SK-N-SH (cell line): ENCODE measurements around the gene MYLIP. TPM values are rescaled to one million over a fixed set of nuclear protein-coding genes. Genes with fewer than 3 reads are reported as not detected.

Experiments
- CTCF ChIA-PET: fragments of 300-600, 350-600 bp; formaldehyde crosslinking; extraction: SDS; loops from one replicate; lab custom pipeline; 2021; lab: Yijun Ruan, JAX
- POLR2A ChIA-PET: fragments of 350-600 bp; sonication (Branson Sonifier 250); formaldehyde crosslinking; extraction: SDS; loops from one replicate; lab custom pipeline; 2020; ENCODE audit warnings: antibody characterized with exemption, inconsistent platforms; lab: Yijun Ruan, JAX
- DNase-seq: peaks from one replicate; pipeline ENCODE4 v3.0.0; 2012
- H2AFZ ChIP-seq: fragments of 200-600 bp; sonication (generic); 2 replicates; pipeline ENCODE4 v1.8.1; 2016; ENCODE audit warnings: antibody characterized with exemption, mild to moderate bottlenecking, low read depth
- H3F3A ChIP-seq: fragments of 200-600 bp; sonication (generic); replicated peaks from 2 replicates; pipeline ENCODE3; 2016; ENCODE audit warnings: antibody characterized with exemption, mild to moderate bottlenecking; ENCODE audit not compliant: insufficient read depth
- H3K27ac ChIP-seq, 2 experiments: fragments of 200-500 bp in 1 of 2; fragments of 200-600 bp in 1 of 2; sonication (Bioruptor generic) in 1 of 2; sonication (generic), shearing (Covaris generic) in 1 of 2; 2 replicates each; pipeline versions ENCODE4 v1.5.1 to v1.6.1; 2014 to 2016; ENCODE audit warnings: low read depth in 2 of 2, inconsistent platforms in 1 of 2, low read length in 1 of 2, mild to moderate bottlenecking in 1 of 2, mixed read lengths in 1 of 2
- H3K27me3 ChIP-seq: fragments of 200-600 bp; sonication (generic), shearing (Covaris generic); 2 replicates; pipeline ENCODE4 v1.6.1; 2016; ENCODE audit warnings: mixed run types; ENCODE audit not compliant: insufficient read depth
- H3K36me3 ChIP-seq, 2 experiments: fragments of 200-500 bp in 1 of 2; fragments of 200-600 bp in 1 of 2; sonication (Bioruptor generic) in 1 of 2; sonication (generic) in 1 of 2; replicated peaks in 1 of 2; 2 replicates each; pipeline versions ENCODE3 to v1.5.1; 2014 to 2016; ENCODE audit warnings: low read length in 1 of 2, mild to moderate bottlenecking in 1 of 2; ENCODE audit not compliant: insufficient read depth in 2 of 2, control insufficient read depth in 1 of 2
- H3K4me1 ChIP-seq, 2 experiments: fragments of 200-500 bp in 1 of 2; fragments of 200-600 bp in 1 of 2; sonication (Bioruptor generic) in 1 of 2; sonication (generic), shearing (Covaris generic) in 1 of 2; 2 replicates each; pipeline versions ENCODE4 v1.5.1 to v1.6.1; 2014 to 2016; ENCODE audit warnings: low read depth in 1 of 2, low read length in 1 of 2, mixed run types in 1 of 2; ENCODE audit not compliant: insufficient read depth in 2 of 2, control insufficient read depth in 1 of 2
- H3K4me2 ChIP-seq: fragments of 200-600 bp; sonication (generic), shearing (Covaris generic); 2 replicates; pipeline ENCODE4 v1.6.1; 2017; ENCODE audit warnings: mixed run types
- H3K4me3 ChIP-seq, 2 experiments: fragments of 200-500 bp in 1 of 2; fragments of 200-600 bp in 1 of 2; sonication (Bioruptor generic) in 1 of 2; sonication (generic), shearing (Covaris generic) in 1 of 2; 2 replicates each; pipeline versions ENCODE4 v1.5.1 to v1.8.1; 2014 to 2016; ENCODE audit warnings: low read depth in 2 of 2, inconsistent platforms in 1 of 2, low read length in 1 of 2, mild to moderate bottlenecking in 1 of 2, mixed read lengths in 1 of 2, moderate library complexity in 1 of 2
- H3K79me2 ChIP-seq: fragments of 200-600 bp; sonication (generic); 2 replicates; pipeline ENCODE4 v1.8.1; 2017; ENCODE audit warnings: mild to moderate bottlenecking; ENCODE audit not compliant: insufficient read depth
- H3K9ac ChIP-seq: fragments of 200-600 bp; sonication (generic); 2 replicates; pipeline ENCODE4 v1.6.1; 2017; ENCODE audit warnings: mixed run types
- H3K9me2 ChIP-seq: fragments of 200-600 bp; sonication (generic); 2 replicates; pipeline ENCODE4 v1.6.1; 2017; ENCODE audit warnings: mixed run types
- H3K9me3 ChIP-seq: fragments of 200-600 bp; sonication (generic); 2 replicates; pipeline ENCODE4 v1.6.1; 2017; ENCODE audit warnings: mixed run types, mild to moderate bottlenecking, moderate library complexity
- H4K20me1 ChIP-seq: fragments of 200-600 bp; sonication (generic); 2 replicates; pipeline ENCODE4 v1.6.1; 2017; ENCODE audit warnings: mild to moderate bottlenecking, mixed run types; ENCODE audit not compliant: insufficient read depth
- CHD2 ChIP-seq: fragments of 150-350 bp; IDR thresholded peaks from 2 replicates; pipeline ENCODE4 v1.6.1; 2018; ENCODE audit warnings: low read length; ENCODE audit not compliant: partially characterized antibody
- EP300 ChIP-seq, 2 experiments: IDR thresholded peaks; 2 replicates each; pipeline versions ENCODE4 v1.4.0 to v1.6.1; 2012; ENCODE audit warnings: borderline replicate concordance in 1 of 2, low read depth in 1 of 2, low read length in 1 of 2
- EZH2phosphoT487 ChIP-seq: fragments of 200-600 bp; sonication (generic); IDR thresholded peaks from 2 replicates; pipeline ENCODE4 v1.6.1; 2017; ENCODE audit warnings: low read depth, mixed run types, mild to moderate bottlenecking, antibody characterized with exemption, moderate library complexity, borderline replicate concordance
- FOSL2 ChIP-seq: IDR thresholded peaks from 2 replicates; pipeline ENCODE4 v1.4.0; 2012; ENCODE audit warnings: low read depth, mild to moderate bottlenecking, moderate library complexity, borderline replicate concordance
- FOXJ3 ChIP-seq: sonication (generic); formaldehyde crosslinking; IDR thresholded peaks from 2 replicates; pipeline ENCODE4 v1.5.1; 2020; ENCODE audit warnings: mild to moderate bottlenecking, missing genetic modification reagents
- GATA2 ChIP-seq: sonication (generic); formaldehyde crosslinking; IDR thresholded peaks from 2 replicates; pipeline ENCODE4 v1.5.0; 2020; ENCODE audit warnings: mild to moderate bottlenecking, missing genetic modification reagents
- JUND ChIP-seq: IDR thresholded peaks from 2 replicates; pipeline ENCODE4 v1.4.0; 2012
- MEF2A ChIP-seq: IDR thresholded peaks from 2 replicates; pipeline ENCODE4 v1.4.0; 2012; ENCODE audit warnings: low read depth, borderline replicate concordance
- MXI1 ChIP-seq: IDR thresholded peaks from 2 replicates; pipeline ENCODE4 v1.6.1; 2012; ENCODE audit warnings: mild to moderate bottlenecking, low read depth, low read length, improper control_type of control experiment
- NFIC ChIP-seq: IDR thresholded peaks from 2 replicates; pipeline ENCODE4 v1.4.0; 2012; ENCODE audit warnings: borderline replicate concordance
- NRF1 ChIP-seq: IDR thresholded peaks from 2 replicates; pipeline ENCODE4 v1.6.1; 2012; ENCODE audit warnings: low read depth, mild to moderate bottlenecking, low read length
- POLR2AphosphoS5 ChIP-seq: IDR thresholded peaks from 2 replicates; pipeline ENCODE4 v1.6.1; 2012; ENCODE audit warnings: low read depth, low read length
- RAD21 ChIP-seq: IDR thresholded peaks from 2 replicates; pipeline ENCODE4 v1.6.1; 2012; ENCODE audit warnings: mild to moderate bottlenecking, low read length
- RCOR1 ChIP-seq: fragments of 150-350 bp; IDR thresholded peaks from 2 replicates; pipeline ENCODE4 v1.6.1; 2017; ENCODE audit warnings: antibody characterized with exemption, low read length
- RFX5 ChIP-seq: IDR thresholded peaks from 2 replicates; pipeline ENCODE4 v1.6.1; 2012; ENCODE audit warnings: mild to moderate bottlenecking, improper control_type of control experiment, low read length
- RXRA ChIP-seq: IDR thresholded peaks from 2 replicates; pipeline ENCODE4 v1.4.0; 2012; ENCODE audit warnings: low read depth, mild to moderate bottlenecking, borderline replicate concordance
- SIN3A ChIP-seq: IDR thresholded peaks from 2 replicates; pipeline ENCODE4 v1.6.1; 2012; ENCODE audit warnings: low read depth, mild to moderate bottlenecking, low read length, moderate library complexity, borderline replicate concordance
- SMC3 ChIP-seq: IDR thresholded peaks from 2 replicates; pipeline ENCODE4 v1.6.1; 2012; ENCODE audit warnings: low read depth, low read length, improper control_type of control experiment
- TCF12 ChIP-seq: IDR thresholded peaks from 2 replicates; pipeline ENCODE4 v1.4.0; 2012
- YY1 ChIP-seq: IDR thresholded peaks from 2 replicates; pipeline ENCODE4 v1.4.0; 2012; ENCODE audit warnings: low read depth, mild to moderate bottlenecking
- WGBS: methylation state at CpG from one replicate; pipeline ENCODE4 v1.1.6; 2017; ENCODE audit warnings: low lambda C conversion rate; 5-methylcytosine and 5-hydroxymethylcytosine counted together
- polyA plus RNA-seq, 3 experiments: library from polyadenylated mRNA; depleted of rRNA; stranded (reverse); fragments of >200 nt; gene quantifications; 2 replicates each; pipeline ENCODE4 v1.2.3, GENCODE V29; 2012
- TF ChIP-seq, protein P1 (sequence below): fragments of 150-350 bp; IDR thresholded peaks from 2 replicates; pipeline ENCODE4 v1.6.1; 2017; ENCODE audit warnings: antibody characterized with exemption, low read length, low read depth, borderline replicate concordance
- TF ChIP-seq, protein P2 (sequence below): IDR thresholded peaks from 2 replicates; pipeline ENCODE4 v1.4.0; 2012; ENCODE audit warnings: low read depth, borderline replicate concordance
- TF ChIP-seq, protein P3 (sequence below): IDR thresholded peaks from 2 replicates; pipeline ENCODE4 v1.4.0; 2012; ENCODE audit warnings: low read depth

Gene MYLIP
- polyA plus RNA-seq, 1 of the 3 experiments (the other 2 are of a cell fraction), result 3.1 TPM

DNA sequence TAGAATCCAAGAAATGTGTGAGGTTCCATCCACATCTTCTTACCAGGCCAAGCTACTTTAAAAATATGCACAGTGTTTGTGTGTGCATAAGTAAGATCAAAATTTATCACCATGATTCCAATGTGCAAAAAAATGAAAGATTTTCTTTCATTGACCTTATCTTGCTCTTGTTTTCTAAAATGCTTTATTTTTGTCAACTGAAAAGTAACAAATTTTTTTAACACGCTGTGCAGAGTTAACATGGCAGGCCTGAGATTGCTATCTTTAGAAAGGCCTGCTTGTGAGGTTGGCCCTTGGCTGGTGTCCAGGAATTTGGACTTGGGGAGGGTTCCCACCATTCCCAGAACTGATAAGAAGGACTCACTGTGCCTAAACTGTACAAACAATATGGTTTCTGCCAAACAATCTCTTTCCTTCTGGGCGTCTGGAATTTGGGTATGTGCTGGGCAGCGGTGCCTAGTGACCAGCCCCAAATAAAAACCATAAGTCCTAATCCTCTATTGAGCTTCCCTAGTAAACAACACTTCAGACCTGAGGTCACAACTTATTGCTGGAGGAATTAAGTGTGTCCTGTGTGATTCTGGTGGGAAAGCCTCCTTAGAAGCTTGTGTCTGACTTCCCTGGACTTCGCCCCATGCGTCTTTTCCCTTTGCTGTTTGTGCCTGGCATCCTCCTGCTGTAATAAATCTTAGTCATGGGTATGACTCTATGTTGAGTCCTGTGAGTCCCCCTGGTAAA lies 19.8 kb upstream of the MYLIP start:
- peak; percentile 42 for DNase-seq
- no peaks in the 10 kb centered on the region for H3K36me3 ChIP-seq
- TF ChIP-seq EP300 (IDR thresholded peaks at IDR 0.05; ENCODE audit: borderline replicate concordance in 1 of 2, low read depth in 1 of 2, low read length in 1 of 2) (peak in 1 of 2 experiments; percentile 70; a peak in 2 of 4 replicates), RAD21 (peak; percentile 18; the same call in 1 of the 2 replicates), JUND (no peak), FOXJ3 (0 out of 2 replicates have a peak, but pooled peaks have one; percentile 12), SMC3 (no peak), NFIC (peak; percentile 35; the same call in 1 of the 2 replicates), MXI1 (peak; percentile 42; the same call in 1 of the 2 replicates), TCF12 (peak; percentile 9; the same call in 1 of the 2 replicates), GATA2 (CRISPR knock-in tag) (peak; percentile 90), RCOR1 (peak; percentile 50), CHD2 (peak; percentile 35)
- TF ChIP-seq, protein P1, sequence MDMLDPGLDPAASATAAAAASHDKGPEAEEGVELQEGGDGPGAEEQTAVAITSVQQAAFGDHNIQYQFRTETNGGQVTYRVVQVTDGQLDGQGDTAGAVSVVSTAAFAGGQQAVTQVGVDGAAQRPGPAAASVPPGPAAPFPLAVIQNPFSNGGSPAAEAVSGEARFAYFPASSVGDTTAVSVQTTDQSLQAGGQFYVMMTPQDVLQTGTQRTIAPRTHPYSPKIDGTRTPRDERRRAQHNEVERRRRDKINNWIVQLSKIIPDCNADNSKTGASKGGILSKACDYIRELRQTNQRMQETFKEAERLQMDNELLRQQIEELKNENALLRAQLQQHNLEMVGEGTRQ, result no peak
- H3K9me2 ChIP-seq, result no peaks in the 10 kb centered on the region
- no peak overlapping the region for H3K9ac ChIP-seq
- peaks cover 0 to 17% of the 10 kb centered on the region in 2 experiments; a peak in 2 of 4 replicates for H3K4me1 ChIP-seq
- ChIA-PET POLR2A (interaction anchor here (0.6 kb wide), 1 partner anchor 414 kb away, joined by 3 read pairs; no protein-coding TSS in a partner anchor), CTCF (interaction anchor here (0.5 to 3.1 kb wide), 5 partner anchors 10 to 74 kb away, joined by 3 to 11 read pairs (median 3); partner anchors contain the start of gene MYLIP)
- no peak overlapping the region for H3K4me2 ChIP-seq
- peak overlapping the region in 1 of 2 experiments; percentile 61; a peak in 2 of 4 replicates for H3K27ac ChIP-seq
- no peaks in the 10 kb centered on the region for H3K9me3 ChIP-seq
- 66% methylated on average over 5 of the region's 5 CpGs for WGBS
- no peaks in the 10 kb centered on the region for H3F3A ChIP-seq
- H3K27me3 ChIP-seq, result no peaks in the 10 kb centered on the region
- H4K20me1 ChIP-seq, result no peaks in the 10 kb centered on the region
- no peaks in the 10 kb centered on the region for H3K79me2 ChIP-seq
- no peak overlapping the region for H2AFZ ChIP-seq
- no peak overlapping the region for H3K4me3 ChIP-seq

DNA sequence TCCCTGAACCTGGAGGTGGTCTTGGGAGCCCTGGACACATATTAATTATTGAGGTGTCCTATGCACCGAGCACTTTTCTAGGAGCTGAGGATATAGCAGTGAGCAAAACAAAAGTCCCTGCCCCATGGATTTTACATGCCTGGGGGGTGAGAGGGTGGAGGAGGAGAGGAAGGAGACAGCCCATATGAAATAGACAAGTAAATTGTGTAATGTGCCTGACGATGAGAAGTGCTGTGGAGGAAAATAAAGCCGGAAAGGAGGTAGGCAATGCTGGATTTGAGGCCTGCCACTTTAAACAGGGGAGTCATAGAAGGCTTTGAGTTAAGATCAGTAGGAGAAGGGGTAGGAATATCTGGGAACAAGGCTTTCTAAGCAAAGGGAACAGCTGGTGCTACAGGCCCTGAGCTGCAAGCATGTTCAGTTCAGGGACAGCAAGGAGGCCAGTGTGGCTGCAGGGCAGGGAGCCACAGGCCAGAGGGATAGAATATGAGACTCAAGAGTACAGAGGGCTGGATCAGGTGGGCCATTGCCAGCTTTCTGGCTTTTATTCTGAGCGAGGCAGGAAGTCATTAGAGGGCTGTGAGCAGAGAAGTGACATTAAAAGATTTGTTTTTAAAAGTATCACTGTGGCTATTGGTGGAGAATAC lies 19.1 kb upstream of the MYLIP start:
- Histone ChIP-seq H3K4me2 (no peak overlapping the region), H3K9me3 (no peaks in the 10 kb centered on the region), H3K9ac (no peak overlapping the region), H3K9me2 (no peaks in the 10 kb centered on the region), H4K20me1 (no peaks in the 10 kb centered on the region), H3K79me2 (no peaks in the 10 kb centered on the region), H3K4me3 (no peak overlapping the region), H3K27ac (peak overlapping the region in 1 of 2 experiments; percentile 61; a peak in 2 of 4 replicates), H2AFZ (no peak overlapping the region), H3K36me3 (no peaks in the 10 kb centered on the region), H3K4me1 (peaks cover 0 to 17% of the 10 kb centered on the region in 2 experiments; a peak in 2 of 4 replicates), H3F3A (no peaks in the 10 kb centered on the region), H3K27me3 (no peaks in the 10 kb centered on the region)
- POLR2A ChIA-PET, result no interaction called here
- WGBS, result 51% methylated on average over 4 of the region's 4 CpGs
- TF ChIP-seq SMC3 (no peak), CHD2 (no peak), RAD21 (no peak), POLR2AphosphoS5 (no peak), NFIC (no peak), SIN3A (no peak), RXRA (no peak), NRF1 (no peak), MEF2A (no peak), EZH2phosphoT487 (no peak), RFX5 (no peak), YY1 (no peak), TCF12 (no peak), FOSL2 (no peak)
- TF ChIP-seq, protein P1, result no peak
- TF ChIP-seq, protein P2, sequence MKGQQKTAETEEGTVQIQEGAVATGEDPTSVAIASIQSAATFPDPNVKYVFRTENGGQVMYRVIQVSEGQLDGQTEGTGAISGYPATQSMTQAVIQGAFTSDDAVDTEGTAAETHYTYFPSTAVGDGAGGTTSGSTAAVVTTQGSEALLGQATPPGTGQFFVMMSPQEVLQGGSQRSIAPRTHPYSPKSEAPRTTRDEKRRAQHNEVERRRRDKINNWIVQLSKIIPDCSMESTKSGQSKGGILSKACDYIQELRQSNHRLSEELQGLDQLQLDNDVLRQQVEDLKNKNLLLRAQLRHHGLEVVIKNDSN, result no peak
- TF ChIP-seq, protein P3, sequence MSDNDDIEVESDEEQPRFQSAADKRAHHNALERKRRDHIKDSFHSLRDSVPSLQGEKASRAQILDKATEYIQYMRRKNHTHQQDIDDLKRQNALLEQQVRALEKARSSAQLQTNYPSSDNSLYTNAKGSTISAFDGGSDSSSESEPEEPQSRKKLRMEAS, result no peak
- CTCF ChIA-PET, result interaction anchor here (2.2 to 3.1 kb wide), 2 partner anchors 13 to 19 kb away, joined by 7 to 11 read pairs; partner anchors contain the start of gene MYLIP
- no peak for DNase-seq
